T-helper 1 cell (primary cell): ENCODE results near the gene OCSTAMP.

Experiments used
- DNase-seq, 5 donors: peaks; one replicate each; pipeline ENCODE4 v3.0.0-alpha.2; 2012 to 2020

Gene OCSTAMP

GRCh38 chr20:46509523-46509922, 40.9 kb downstream of the OCSTAMP start:
- peak in 1 of 5 donors; percentile 12 for DNase-seq

GRCh38 chr20:46507760-46508407, 42.6 kb downstream of the OCSTAMP start:
- peak in 1 of 5 donors; percentile 10 for DNase-seq

- DNase-seq, result no peak
Measured at GRCh38 chr20:46505506-46505905, 44.9 kb downstream of the OCSTAMP start.

- DNase-seq, result no peak
Measured at GRCh38 chr20:46501961-46502360, 48.5 kb downstream of the OCSTAMP start.

GRCh38 chr20:46501337-46501942, 49.0 kb downstream of the OCSTAMP start:
- no peak for DNase-seq

- DNase-seq, result no peak
Measured at GRCh38 chr20:46494077-46494476, 56.4 kb downstream of the OCSTAMP start.

GRCh38 chr20:46491354-46491753, 59.1 kb downstream of the OCSTAMP start:
- no peak for DNase-seq
